Heart left ventricle (tissue), 13 donors: ENCODE data around the gene NCK2.

Source experiments
- POLR2A ChIP-seq, 2 donors: fragments of 450-650 bp; IDR thresholded peaks; one replicate each; pipeline ENCODE4 v1.6.1; 2017; ENCODE audit warnings: antibody characterized with exemption in 2 of 2, mild to moderate bottlenecking in 2 of 2, moderate library complexity in 2 of 2
- TF ChIP-seq, protein P1 (sequence below), 12 donors: fragments of 200-600 bp; sonication (generic) in 4 of 12; IDR thresholded peaks; one replicate each; pipeline versions ENCODE4 v1.5.0 to v1.8.0; 2018 to 2022; ENCODE audit warnings: antibody characterized with exemption in 12 of 12, mild to moderate bottlenecking in 5 of 12
- donor health status: ischemic (EF 13 %, LVEDD 7.1; RV severe dilation, severe dysfunction).
- donor health status: DM: no; HTN: yes; CAD: no.
- donor health status: DM: no; HTN: no; CAD: no.
- donor health status: ischemic (EF 25% LVEDD 6.9; RV normal size, moderate dysfunction).
- donor health status: ischemic (EF 25% LVEDD 5.7; RV mildly dilated, moderate dysfunction).
- donor health status: ischemic (EF 35%, LVEDD 5.7; RV mildly dilated, moderate dysfunction).
- donor health status: nonischemic (EF 11% LVEDD 7.7; RV severe dilation, severe dysfunction).
- donor health status: DM: yes; HTN: yes; CAD: no.
- donor health status: PGD.
- donor health status: ischemic (EF 29% LVEDD 5.4; RV normal size, mild dysfunction).
- donor health status: nonischemic (EF 23%, LVEDD 6.1; RV moderate dilation, normal function).

DNA sequence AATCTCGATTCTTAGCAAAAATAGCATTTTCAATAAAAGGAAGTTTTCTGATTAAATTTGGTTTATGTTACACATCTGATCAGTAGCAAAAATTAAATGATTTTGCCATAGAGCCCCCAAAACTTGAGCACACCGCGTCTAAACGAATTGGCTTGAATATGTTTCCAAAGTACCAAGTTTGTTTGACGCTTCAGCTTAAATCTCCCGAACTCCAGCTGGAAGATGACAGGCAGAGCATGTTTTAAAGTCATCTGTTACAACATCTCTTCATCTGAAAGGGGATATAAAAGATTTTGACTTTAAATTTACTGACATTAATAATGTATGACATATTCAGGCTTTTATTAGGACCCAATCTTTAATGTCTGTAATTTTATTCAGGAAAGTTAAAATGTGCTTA lies 129.8 kb downstream of the NCK2 start:
- TF ChIP-seq POLR2A (IDR thresholded peaks at IDR 0.05): no peak
- TF ChIP-seq, protein P1, sequence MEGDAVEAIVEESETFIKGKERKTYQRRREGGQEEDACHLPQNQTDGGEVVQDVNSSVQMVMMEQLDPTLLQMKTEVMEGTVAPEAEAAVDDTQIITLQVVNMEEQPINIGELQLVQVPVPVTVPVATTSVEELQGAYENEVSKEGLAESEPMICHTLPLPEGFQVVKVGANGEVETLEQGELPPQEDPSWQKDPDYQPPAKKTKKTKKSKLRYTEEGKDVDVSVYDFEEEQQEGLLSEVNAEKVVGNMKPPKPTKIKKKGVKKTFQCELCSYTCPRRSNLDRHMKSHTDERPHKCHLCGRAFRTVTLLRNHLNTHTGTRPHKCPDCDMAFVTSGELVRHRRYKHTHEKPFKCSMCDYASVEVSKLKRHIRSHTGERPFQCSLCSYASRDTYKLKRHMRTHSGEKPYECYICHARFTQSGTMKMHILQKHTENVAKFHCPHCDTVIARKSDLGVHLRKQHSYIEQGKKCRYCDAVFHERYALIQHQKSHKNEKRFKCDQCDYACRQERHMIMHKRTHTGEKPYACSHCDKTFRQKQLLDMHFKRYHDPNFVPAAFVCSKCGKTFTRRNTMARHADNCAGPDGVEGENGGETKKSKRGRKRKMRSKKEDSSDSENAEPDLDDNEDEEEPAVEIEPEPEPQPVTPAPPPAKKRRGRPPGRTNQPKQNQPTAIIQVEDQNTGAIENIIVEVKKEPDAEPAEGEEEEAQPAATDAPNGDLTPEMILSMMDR (IDR thresholded peaks at IDR 0.05): no peak
